GM18511 (cell line): ENCODE measurements around the gene PHAX.
"Not testable (repeated sequence)": the region's sequence is repeated elsewhere in the genome, so short reads cannot be mapped to it uniquely, and the experiment has no call there.

ENCODE experiments used
- ATAC-seq: cut with Tn5 transposase; IDR thresholded peaks from one replicate; pipeline ENCODE4 v1.9.1; 2021; ENCODE audit warnings: mild to moderate bottlenecking, moderate library complexity; ENCODE audit not compliant: unreplicated experiment

PHAX gene, protein sequence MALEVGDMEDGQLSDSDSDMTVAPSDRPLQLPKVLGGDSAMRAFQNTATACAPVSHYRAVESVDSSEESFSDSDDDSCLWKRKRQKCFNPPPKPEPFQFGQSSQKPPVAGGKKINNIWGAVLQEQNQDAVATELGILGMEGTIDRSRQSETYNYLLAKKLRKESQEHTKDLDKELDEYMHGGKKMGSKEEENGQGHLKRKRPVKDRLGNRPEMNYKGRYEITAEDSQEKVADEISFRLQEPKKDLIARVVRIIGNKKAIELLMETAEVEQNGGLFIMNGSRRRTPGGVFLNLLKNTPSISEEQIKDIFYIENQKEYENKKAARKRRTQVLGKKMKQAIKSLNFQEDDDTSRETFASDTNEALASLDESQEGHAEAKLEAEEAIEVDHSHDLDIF

DNA sequence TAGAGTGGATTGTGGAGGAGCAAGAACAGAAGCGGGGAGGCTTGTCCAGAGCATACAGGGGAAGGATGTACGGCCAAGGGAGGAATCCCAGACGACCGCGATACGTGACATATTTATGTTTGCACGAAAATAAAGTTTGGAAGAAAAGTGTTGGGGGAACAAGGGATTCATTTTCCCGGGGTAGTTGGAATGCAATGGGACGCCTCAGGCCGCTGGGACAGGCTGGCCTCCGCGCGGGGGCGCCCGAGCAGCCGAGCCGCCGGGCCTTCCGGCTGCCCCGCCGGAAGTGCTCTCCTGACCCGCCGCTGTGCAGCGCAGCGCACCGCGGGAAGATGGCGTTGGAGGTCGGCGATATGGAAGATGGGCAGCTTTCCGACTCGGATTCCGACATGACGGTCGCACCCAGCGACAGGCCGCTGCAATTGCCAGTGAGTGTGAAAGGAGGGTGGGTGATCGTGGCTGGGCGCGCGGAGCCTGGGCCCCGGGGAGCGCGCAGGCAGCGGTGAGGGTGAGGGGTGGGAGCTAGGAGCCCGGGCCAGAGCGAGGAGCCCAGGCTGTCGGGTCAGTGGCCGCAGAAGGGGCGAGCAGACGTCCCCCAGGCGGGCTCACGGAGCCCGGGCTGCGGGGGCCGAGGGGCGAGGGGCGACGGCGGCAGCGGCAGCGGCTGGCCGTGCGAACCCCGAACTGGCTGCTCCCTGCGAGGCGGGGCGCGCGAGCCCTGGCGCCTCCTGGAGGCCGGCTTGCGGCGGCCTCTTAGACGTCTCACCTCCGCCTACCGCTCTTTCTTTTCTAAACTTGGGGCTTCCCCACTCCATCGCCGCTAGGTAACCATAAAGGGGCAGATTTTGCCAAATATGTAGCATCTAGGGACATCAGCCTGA lies at the start of gene PHAX:
Gene PHAX (plus strand): TSS at position 317 of the 881 bp plus-strand sequence. CDS start 16 bp downstream, at position 333.
- peak; percentile 97 for ATAC-seq

DNA sequence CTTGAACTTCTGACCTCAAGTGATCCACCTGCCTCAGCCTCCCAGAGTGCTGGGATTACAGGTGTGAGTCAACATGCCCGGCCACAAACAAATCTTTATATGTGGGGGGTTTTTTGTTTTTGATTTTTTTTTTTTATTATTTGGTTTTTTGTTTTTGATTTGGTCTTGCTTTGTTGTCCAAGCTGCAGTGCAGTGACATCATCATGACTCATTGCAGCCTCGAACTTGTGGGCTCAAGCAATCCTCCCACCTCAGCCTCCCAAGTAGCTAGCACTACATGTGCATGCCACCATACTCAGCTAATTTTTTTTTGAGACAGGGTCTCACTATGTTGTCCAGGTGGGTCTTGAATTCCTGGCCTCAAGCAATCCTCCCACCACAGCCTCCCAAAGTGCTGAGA lies 48.1 kb upstream of the PHAX start:
- no peak for ATAC-seq

DNA sequence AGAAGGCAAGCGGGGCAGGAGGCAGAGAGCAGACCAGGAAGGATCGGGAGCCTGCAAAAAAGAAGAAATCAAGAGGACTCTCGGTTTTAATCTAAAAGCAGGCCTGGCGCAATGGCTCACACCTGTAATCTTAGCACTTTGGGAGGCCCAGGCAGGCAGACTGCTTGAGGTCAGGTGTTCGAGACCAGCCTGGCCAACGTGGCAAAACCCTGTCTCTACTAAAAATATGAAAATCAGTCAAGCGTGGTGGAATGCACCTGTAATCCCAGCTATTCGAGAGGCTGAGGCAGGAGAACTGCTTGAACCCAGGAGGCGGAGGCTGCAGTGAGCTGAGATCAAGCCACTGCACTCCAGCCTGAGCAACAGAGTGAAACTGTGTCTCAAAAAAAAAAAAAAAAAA lies 45.6 kb upstream of the PHAX start:
- not testable (repeated sequence) for ATAC-seq

GRCh38 chr5:126561908-126562307 lies 38.8 kb upstream of the PHAX start:
- no peak for ATAC-seq

DNA sequence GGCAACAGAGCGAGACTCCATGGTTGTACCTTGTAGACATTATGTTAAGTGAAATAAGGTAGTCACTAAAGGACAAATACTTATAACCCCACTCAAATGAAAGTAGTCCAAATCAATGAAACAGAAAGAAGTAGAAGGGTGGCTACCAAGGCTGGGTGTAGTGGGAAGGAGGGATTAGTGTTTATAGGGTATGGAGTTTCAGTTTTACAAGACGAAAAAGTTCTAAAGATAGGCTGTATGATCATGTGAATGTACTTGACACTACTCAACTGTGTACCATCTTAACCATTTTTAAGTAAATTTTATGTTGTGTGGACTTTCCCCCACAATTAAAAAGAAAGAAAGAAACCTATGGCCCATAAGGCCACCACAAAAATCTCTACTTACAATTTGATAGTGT lies 37.9 kb upstream of the PHAX start:
- peak; percentile 94 for ATAC-seq

DNA sequence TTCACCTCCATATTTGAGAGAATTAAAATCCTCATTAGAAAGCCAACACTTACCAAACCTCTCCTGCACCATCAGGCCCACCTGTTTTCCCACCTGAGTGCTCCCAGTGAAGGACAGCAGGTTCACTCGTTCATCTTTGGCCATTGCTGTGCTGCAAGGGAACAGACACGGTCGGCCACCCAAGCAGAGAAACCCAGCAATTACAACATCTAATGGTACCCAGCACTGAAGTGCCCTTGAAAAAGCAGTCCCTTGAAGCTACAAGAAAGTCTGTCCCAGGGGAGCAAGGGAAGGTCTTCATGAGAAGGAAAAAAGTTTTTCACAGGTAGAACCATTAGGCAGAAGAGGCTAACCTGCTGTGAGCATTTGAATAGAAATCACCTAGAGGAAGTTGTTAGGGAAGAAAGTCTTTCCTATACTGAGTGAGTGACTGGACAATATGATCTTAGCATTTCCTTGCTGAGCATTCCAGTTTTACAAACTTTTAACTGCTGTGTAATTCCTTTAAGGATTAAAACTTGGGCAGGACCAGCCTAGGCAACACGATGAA lies 32.5 kb upstream of the PHAX start:
- no peak for ATAC-seq

DNA sequence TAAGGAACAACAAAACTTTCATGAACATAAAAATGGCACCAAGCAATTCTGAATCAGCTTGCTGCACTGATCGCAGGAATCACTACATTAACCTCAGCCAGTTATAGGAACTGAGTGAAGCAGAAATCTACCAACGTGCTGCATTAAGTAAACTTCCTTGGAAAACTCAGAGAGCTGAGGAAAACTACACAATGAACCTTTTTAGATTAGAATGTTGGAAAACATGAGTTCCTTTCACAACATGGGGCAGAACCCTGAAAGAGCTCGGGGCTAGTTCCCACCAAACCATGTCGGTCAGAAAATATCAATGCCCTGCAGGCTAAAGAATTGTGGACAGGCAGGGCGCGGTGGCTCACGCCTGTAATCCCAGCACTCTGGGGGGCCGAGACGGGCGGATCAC lies 25.1 kb upstream of the PHAX start:
- ATAC-seq: no peak

- no peak for ATAC-seq
These were observed 23.8 kb upstream of the PHAX start for GRCh38 chr5:126576974-126577373.

DNA sequence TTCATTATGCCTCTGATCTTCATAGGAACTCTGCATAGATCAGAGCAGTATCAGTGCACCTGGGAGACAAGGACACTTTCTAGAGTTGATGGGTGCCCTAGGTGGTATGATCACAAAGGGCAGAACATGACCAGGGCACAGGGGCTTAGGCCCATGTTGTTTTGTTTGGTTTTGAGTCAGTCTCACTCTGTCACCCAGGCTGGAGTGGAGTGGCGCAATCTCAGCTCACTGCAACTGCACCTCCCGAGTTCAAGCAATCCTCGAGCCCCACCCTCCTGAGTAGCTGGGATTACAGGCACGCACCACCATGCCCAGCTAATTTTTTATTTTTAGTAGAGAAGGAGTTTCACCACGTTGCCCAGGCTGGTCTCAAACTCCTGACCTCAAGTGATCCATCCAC lies 23.3 kb upstream of the PHAX start:
- ATAC-seq: no peak

DNA sequence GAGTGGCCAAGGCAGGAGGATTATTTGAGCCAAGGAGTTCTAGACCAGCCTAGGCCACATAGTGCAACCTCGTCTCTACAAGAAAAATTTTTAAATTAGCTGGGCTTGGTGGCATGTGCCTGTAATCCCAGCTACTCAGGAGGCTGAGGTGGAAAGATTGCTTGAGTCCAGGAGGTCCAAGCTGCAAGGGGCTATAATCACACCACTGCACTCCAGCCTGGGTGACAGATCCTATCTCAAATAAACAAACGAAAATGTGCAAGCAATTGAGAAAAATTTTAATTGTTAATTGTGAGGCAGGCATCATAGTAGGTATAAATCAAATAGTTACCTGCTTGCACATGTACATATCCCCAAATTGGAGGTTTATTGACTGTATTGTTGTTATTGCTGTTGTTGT lies 21.0 kb upstream of the PHAX start:
- ATAC-seq: no peak

GRCh38 chr5:126583761-126584160 lies 17.0 kb upstream of the PHAX start:
- no peak for ATAC-seq

DNA sequence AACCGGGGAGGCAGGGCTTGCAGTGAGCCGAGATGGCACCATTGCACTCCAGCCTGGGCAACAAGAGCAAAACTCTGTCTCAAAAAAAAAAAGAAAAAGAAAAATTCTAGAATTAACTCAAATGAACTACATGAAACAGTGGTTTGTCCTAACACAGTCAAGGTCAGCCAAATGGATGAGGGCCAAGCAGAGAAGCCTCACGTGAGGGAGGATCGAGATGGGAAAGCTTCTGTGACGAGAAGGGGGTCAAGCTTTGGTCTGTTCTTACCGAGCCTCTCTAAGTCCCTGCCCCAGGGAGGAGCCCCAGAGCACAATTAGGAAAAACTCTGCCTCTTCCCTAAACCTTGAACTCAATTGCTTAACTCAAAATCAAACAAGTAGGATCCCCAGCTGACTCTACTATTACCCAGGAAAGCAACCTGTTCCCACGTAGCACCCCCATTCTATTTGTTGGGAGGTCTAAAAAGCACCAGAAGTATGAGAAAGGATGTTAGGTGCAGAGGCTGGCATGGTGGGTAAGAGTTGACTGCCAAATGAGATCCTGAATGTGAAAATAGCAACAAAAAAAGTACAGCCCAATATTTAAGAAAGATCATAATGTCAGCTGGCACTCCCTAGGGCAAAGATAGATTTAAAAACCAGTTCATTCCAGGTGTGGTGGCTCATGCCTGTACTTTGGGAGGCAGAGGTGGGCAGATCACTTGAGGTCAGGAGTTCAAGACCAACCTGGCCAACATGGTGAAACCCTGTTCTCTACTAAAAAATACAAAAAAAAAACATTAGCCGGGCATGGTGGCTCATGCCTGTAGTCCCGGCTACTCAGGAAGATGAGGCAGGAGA lies 13.0 kb upstream of the PHAX start:
- no peak for ATAC-seq

GRCh38 chr5:126589536-126590297 lies 11.0 kb upstream of the PHAX start:
- no peak for ATAC-seq

DNA sequence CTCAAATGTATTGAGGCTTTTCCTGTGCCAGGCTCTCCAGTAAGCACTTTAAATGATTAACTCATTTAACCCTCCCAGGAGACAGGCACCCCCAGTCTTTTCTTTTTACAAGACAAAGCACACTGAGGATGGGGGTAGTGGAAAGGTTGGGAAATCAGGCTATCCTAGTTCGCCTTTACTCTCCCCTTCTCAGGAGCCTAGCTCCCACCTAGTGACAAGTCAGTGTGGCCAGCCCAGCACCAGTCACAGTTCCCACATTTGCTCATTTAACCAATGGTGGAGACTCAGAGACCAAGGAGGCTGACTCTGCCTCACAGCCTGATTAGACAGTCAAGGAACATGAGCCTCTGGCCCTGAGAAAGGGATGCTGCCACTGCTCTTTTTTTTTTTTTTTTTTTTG lies 9.2 kb upstream of the PHAX start:
- ATAC-seq: no peak

DNA sequence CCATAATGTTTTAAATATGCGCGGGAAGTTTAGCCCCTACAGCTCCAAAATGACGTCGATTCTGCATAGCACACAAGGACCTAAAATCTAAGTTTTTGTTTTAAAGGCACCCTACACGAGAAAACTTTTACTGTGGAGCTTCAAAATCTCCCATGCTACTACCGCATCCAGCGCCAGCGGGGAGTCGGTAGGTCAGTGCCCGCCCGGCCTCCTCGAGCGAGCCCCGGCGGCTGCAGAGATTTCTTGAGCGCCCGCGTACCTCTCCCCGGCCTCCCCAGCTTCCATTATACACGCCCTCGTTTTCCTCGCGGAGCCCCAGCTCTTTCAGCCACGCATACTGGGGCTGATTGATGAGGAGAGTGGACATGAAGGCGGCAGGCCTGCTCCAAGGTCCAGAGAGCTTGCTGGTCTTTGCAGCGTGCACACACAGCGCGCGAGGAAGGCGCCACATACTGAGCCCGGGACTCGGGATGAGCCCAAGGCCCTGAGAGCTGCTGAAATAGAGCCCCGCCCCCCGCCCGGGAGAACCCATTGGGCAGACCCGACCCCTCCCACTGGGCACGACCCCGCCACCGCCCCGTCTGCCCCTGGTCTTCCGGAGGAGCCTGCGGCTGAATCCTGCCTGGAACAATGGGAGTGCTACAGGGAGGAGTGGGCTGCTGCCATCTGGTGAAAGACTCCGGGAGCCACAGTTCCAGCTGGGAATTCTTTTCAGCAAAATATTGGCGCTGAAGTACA lies 5.8 kb upstream of the PHAX start, which contains the start of gene ALDH7A1:
Gene ALDH7A1 (minus strand): TSS at position 472 of the 738 bp plus-strand sequence. CDS start 21 bp downstream, at position 451.
- ATAC-seq: peak; percentile 82

DNA sequence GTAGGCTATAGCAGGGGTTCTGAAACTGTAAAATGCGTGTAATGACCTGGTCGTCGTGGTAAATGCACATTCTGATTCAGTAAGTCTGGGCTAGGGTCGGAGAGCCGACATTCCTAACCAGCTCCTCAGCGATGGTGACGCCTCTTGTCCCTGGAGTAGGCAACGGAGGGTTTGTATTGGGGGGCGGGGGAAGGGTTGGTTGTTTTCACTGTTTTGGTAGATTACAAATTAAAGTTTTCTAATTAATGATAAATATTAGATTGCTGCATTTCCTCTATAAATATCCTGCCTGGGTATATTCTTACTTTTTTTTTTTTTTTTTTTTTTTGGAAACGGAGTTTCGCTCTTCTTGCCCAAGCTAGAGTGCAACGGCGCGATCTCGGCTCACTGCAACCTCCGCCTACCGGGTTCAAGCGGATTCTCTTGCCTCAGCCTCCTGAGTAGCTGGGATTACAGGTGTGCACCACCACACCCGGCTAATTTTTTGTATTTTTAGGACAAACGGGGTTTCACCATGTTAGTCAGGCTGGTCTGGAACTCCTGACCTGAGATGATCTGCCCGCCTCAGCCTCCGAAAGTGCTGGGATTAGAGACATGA lies 5.2 kb upstream of the PHAX start:
- ATAC-seq: peak; percentile 20

DNA sequence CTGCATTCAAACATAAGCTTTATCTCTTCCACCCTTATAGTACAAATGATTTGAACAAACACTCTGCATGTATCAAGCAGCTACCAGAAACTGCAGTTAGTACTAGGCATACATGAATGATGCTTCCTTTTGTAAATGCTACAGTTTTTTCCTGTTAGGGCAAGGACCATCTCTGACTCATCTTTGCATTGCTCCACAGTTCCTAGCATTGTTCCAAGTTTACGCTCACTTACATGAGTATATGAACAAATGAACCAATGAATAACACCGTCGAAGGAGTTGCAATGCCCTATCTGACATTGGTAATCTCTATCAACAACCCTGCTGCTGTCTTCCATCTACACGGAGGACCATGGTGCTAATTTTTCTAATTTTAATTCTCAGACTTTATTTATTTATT lies 3.6 kb upstream of the PHAX start:
- ATAC-seq: no peak

DNA sequence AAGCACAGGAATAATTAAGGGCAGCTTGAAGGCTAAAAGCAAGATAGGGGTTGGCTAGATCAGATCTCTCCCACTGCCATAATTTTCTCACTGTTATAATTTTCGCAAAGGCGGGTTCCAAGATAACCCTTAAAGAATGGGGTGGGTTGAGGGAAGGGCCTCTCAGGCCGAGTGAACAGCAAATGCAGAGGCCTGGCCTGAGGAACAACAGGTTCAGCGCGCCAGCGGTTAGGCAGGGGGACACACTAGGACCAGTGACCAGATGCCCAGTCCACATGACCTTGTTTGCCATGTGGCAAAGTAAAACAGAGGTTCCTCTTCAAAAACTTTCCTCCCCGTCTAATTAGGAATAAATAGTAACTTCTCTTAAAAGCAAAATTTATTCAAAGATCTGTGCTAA lies 1.2 kb upstream of the PHAX start:
- ATAC-seq: no peak
